ENCODE data around the gene COA1. TPM values are rescaled to one million over a fixed set of nuclear protein-coding genes. Genes with fewer than 3 reads are reported as not detected.
"Not testable (repeated sequence)": the region's sequence is repeated elsewhere in the genome, so short reads cannot be mapped to it uniquely, and the experiment has no call there.

COA1 gene
- polyA plus RNA-seq, result 10 to 100 TPM; 30.5 to 45.7 (median 32.9) TPM
- long read RNA-seq, donor 1, transcript COA1-201 (6 exons, 927 nt), result major isoform, 10 of 34 reads
- long read RNA-seq, donor 1, partial matches to known transcripts, result 16 of 34 reads
- long read RNA-seq, donor 1, other reads (novel, unspliced or antisense), result 0 of 34 reads
- long read RNA-seq, donor 2, partial matches to known transcripts, result 0 of 5 reads
- long read RNA-seq, donor 2, other reads (novel, unspliced or antisense), result 0 of 5 reads
- long read RNA-seq, donor 3, transcript COA1-201 (6 exons, 927 nt), result major isoform, 6 of 11 reads
- long read RNA-seq, donor 3, partial matches to known transcripts, result 0 of 11 reads
- long read RNA-seq, donor 3, other reads (novel, unspliced or antisense), result 0 of 11 reads
- long read RNA-seq, donor 4, partial matches to known transcripts, result 0 of 1 reads
- long read RNA-seq, donor 4, other reads (novel, unspliced or antisense), result 0 of 1 reads
- long read RNA-seq, donor 5, transcript COA1-201 (6 exons, 927 nt), result major isoform, 5 of 14 reads
- long read RNA-seq, donor 5, partial matches to known transcripts, result 5 of 14 reads
- long read RNA-seq, donor 5, other reads (novel, unspliced or antisense), result 0 of 14 reads
- long read RNA-seq, donor 6, partial matches to known transcripts, result 10 of 24 reads
- long read RNA-seq, donor 6, other reads (novel, unspliced or antisense), result 7 of 24 reads
- long read RNA-seq, donor 7, transcript COA1-201 (6 exons, 927 nt), result major isoform, 35 of 71 reads
- long read RNA-seq, donor 7, partial matches to known transcripts, result 30 of 71 reads
- long read RNA-seq, donor 7, other reads (novel, unspliced or antisense), result 0 of 71 reads
- long read RNA-seq, donor 8, partial matches to known transcripts, result 0 of 2 reads
- long read RNA-seq, donor 8, other reads (novel, unspliced or antisense), result 0 of 2 reads
- long read RNA-seq, donor 9, partial matches to known transcripts, result 0 of 1 reads
- long read RNA-seq, donor 9, other reads (novel, unspliced or antisense), result 0 of 1 reads
- long read RNA-seq, donor 10, transcript COA1-201 (6 exons, 927 nt), result major isoform, 7 of 51 reads
- long read RNA-seq, donor 10, partial matches to known transcripts, result 30 of 51 reads
- long read RNA-seq, donor 10, other reads (novel, unspliced or antisense), result 11 of 51 reads

- H3K4me1 ChIP-seq (ENCODE audit: control insufficient read depth in 3 of 3, insufficient read depth in 2 of 3, low read depth in 1 of 3, low read length in 2 of 3), result peaks cover 0 to 3% (median 0%) of the 10 kb centered on the region in 3 donors
- 0 to 1% (median 0%) methylated on average over 62 to 66 of the region's 66 CpGs for WGBS, 3 donors
- peak; percentile 90 to 95 for DNase-seq
- no peaks in the 10 kb centered on the region for H3K9me3 ChIP-seq (ENCODE audit: control insufficient read depth in 2 of 2, insufficient read depth in 1 of 2, low read depth in 1 of 2, low read length in 1 of 2)
- no peak for FAIRE-seq
- H3K36me3 ChIP-seq (ENCODE audit: control insufficient read depth in 3 of 3, insufficient read depth in 2 of 3, low read depth in 1 of 3, low read length in 3 of 3), result peaks cover 0 to 3% (median 0%) of the 10 kb centered on the region in 3 donors
- no peaks in the 10 kb centered on the region for H3K27me3 ChIP-seq (ENCODE audit: control insufficient read depth in 3 of 3, insufficient read depth in 3 of 3, low read length in 3 of 3)
- H3K4me3 ChIP-seq (ENCODE audit: low read depth in 1 of 3, low read length in 3 of 3), result peak within 1 kb of the TSS; percentile 67 to 97 (median 95)
- peak within 1 kb of the TSS; percentile 79 to 93 (median 84) for H3K27ac ChIP-seq (ENCODE audit: low read depth in 1 of 3, low read length in 2 of 3)
Measured at GRCh38 chr7:43729214-43729923, at the start of gene COA1. COA1 (minus strand) TSS chr7:43729523; CDS start chr7:43648614, 80,909 bp downstream.

- not testable (repeated sequence) for FAIRE-seq; H3K4me3 ChIP-seq (ENCODE audit: low read depth in 1 of 3, low read length in 3 of 3); H3K9me3 ChIP-seq (ENCODE audit: control insufficient read depth in 2 of 2, insufficient read depth in 1 of 2, low read depth in 1 of 2, low read length in 1 of 2); H3K27ac ChIP-seq (ENCODE audit: low read depth in 1 of 3, low read length in 2 of 3); H3K27me3 ChIP-seq (ENCODE audit: control insufficient read depth in 3 of 3, insufficient read depth in 3 of 3, low read length in 3 of 3); H3K4me1 ChIP-seq (ENCODE audit: control insufficient read depth in 3 of 3, insufficient read depth in 2 of 3, low read depth in 1 of 3, low read length in 2 of 3); H3K36me3 ChIP-seq (ENCODE audit: control insufficient read depth in 3 of 3, insufficient read depth in 2 of 3, low read depth in 1 of 3, low read length in 3 of 3); DNase-seq
- 74 to 88% (median 86%) methylated on average over 15 of the region's 18 CpGs for WGBS, 3 donors
Measured at GRCh38 chr7:43778293-43779044, 49.1 kb upstream of the COA1 start.

GRCh38 chr7:43775255-43775654 is 45.9 kb upstream of the COA1 start:
- not testable (repeated sequence) for FAIRE-seq; H3K4me3 ChIP-seq (ENCODE audit: low read depth in 1 of 3, low read length in 3 of 3); H3K27ac ChIP-seq (ENCODE audit: low read depth in 1 of 3, low read length in 2 of 3); H3K27me3 ChIP-seq (ENCODE audit: control insufficient read depth in 3 of 3, insufficient read depth in 3 of 3, low read length in 3 of 3); DNase-seq; H3K36me3 ChIP-seq (ENCODE audit: control insufficient read depth in 3 of 3, insufficient read depth in 2 of 3, low read depth in 1 of 3, low read length in 3 of 3); H3K9me3 ChIP-seq (ENCODE audit: control insufficient read depth in 2 of 2, insufficient read depth in 1 of 2, low read depth in 1 of 2, low read length in 1 of 2); H3K4me1 ChIP-seq (ENCODE audit: control insufficient read depth in 3 of 3, insufficient read depth in 2 of 3, low read depth in 1 of 3, low read length in 2 of 3)
- 93 to 99% (median 98%) methylated on average over 1 to 2 of the region's 2 CpGs for WGBS, 3 donors

- not testable (repeated sequence) for H3K27ac ChIP-seq (ENCODE audit: low read depth in 1 of 3, low read length in 2 of 3); H3K27me3 ChIP-seq (ENCODE audit: control insufficient read depth in 3 of 3, insufficient read depth in 3 of 3, low read length in 3 of 3); H3K4me1 ChIP-seq (ENCODE audit: control insufficient read depth in 3 of 3, insufficient read depth in 2 of 3, low read depth in 1 of 3, low read length in 2 of 3); DNase-seq; FAIRE-seq; H3K4me3 ChIP-seq (ENCODE audit: low read depth in 1 of 3, low read length in 3 of 3); H3K9me3 ChIP-seq (ENCODE audit: control insufficient read depth in 2 of 2, insufficient read depth in 1 of 2, low read depth in 1 of 2, low read length in 1 of 2); H3K36me3 ChIP-seq (ENCODE audit: control insufficient read depth in 3 of 3, insufficient read depth in 2 of 3, low read depth in 1 of 3, low read length in 3 of 3)
- WGBS, 3 donors, result 93 to 96% (median 96%) methylated on average over 4 of the region's 6 CpGs
Measured at GRCh38 chr7:43773268-43773667, 43.9 kb upstream of the COA1 start.

- Histone ChIP-seq H3K36me3 (ENCODE audit: control insufficient read depth in 3 of 3, insufficient read depth in 2 of 3, low read depth in 1 of 3, low read length in 3 of 3) (peaks cover 0 to 2% (median 0%) of the 10 kb centered on the region in 3 donors), H3K4me3 (ENCODE audit: low read depth in 1 of 3, low read length in 3 of 3) (no peak overlapping the region), H3K27ac (ENCODE audit: low read depth in 1 of 3, low read length in 2 of 3) (no peak overlapping the region), H3K4me1 (ENCODE audit: control insufficient read depth in 3 of 3, insufficient read depth in 2 of 3, low read depth in 1 of 3, low read length in 2 of 3) (no peaks in the 10 kb centered on the region), H3K9me3 (ENCODE audit: control insufficient read depth in 2 of 2, insufficient read depth in 1 of 2, low read depth in 1 of 2, low read length in 1 of 2) (no peaks in the 10 kb centered on the region), H3K27me3 (ENCODE audit: control insufficient read depth in 3 of 3, insufficient read depth in 3 of 3, low read length in 3 of 3) (no peaks in the 10 kb centered on the region)
- DNase-seq, result no peak
- FAIRE-seq, result no peak
- 64 to 79% (median 74%) methylated on average over 3 of the region's 3 CpGs for WGBS, 3 donors
Measured at GRCh38 chr7:43771573-43771972, 42.2 kb upstream of the COA1 start.

GRCh38 chr7:43771128-43771527 is 41.8 kb upstream of the COA1 start:
- Histone ChIP-seq H3K9me3 (ENCODE audit: control insufficient read depth in 2 of 2, insufficient read depth in 1 of 2, low read depth in 1 of 2, low read length in 1 of 2) (no peaks in the 10 kb centered on the region), H3K27me3 (ENCODE audit: control insufficient read depth in 3 of 3, insufficient read depth in 3 of 3, low read length in 3 of 3) (no peaks in the 10 kb centered on the region), H3K4me3 (ENCODE audit: low read depth in 1 of 3, low read length in 3 of 3) (no peak overlapping the region), H3K27ac (ENCODE audit: low read depth in 1 of 3, low read length in 2 of 3) (no peak overlapping the region), H3K36me3 (ENCODE audit: control insufficient read depth in 3 of 3, insufficient read depth in 2 of 3, low read depth in 1 of 3, low read length in 3 of 3) (peaks cover 0 to 2% (median 0%) of the 10 kb centered on the region in 3 donors), H3K4me1 (ENCODE audit: control insufficient read depth in 3 of 3, insufficient read depth in 2 of 3, low read depth in 1 of 3, low read length in 2 of 3) (no peaks in the 10 kb centered on the region)
- WGBS, 3 donors, result 54 to 67% (median 57%) methylated on average over 3 of the region's 3 CpGs
- FAIRE-seq, result no peak
- no peak for DNase-seq

- Histone ChIP-seq H3K4me1 (ENCODE audit: control insufficient read depth in 3 of 3, insufficient read depth in 2 of 3, low read depth in 1 of 3, low read length in 2 of 3) (peaks cover 0 to under 1% (median under 1%) of the 10 kb centered on the region in 3 donors), H3K9me3 (ENCODE audit: control insufficient read depth in 2 of 2, insufficient read depth in 1 of 2, low read depth in 1 of 2, low read length in 1 of 2) (no peaks in the 10 kb centered on the region), H3K27me3 (ENCODE audit: control insufficient read depth in 3 of 3, insufficient read depth in 3 of 3, low read length in 3 of 3) (no peaks in the 10 kb centered on the region), H3K4me3 (ENCODE audit: low read depth in 1 of 3, low read length in 3 of 3) (no peak overlapping the region), H3K27ac (ENCODE audit: low read depth in 1 of 3, low read length in 2 of 3) (no peak overlapping the region), H3K36me3 (ENCODE audit: control insufficient read depth in 3 of 3, insufficient read depth in 2 of 3, low read depth in 1 of 3, low read length in 3 of 3) (peaks cover 0 to 2% (median 0%) of the 10 kb centered on the region in 3 donors)
- FAIRE-seq (no peak), DNase-seq (no peak)
- 80 to 85% (median 83%) methylated on average over 10 of the region's 10 CpGs for WGBS, 3 donors
Measured at GRCh38 chr7:43769791-43770465, 40.6 kb upstream of the COA1 start.
